DOHH2 (cell line): ENCODE data around the gene ANKRD16.

Source experiments
- H3F3A ChIP-seq: fragments of 200-600 bp; sonication (generic), shearing (Covaris generic); 2 replicates; pipeline ENCODE4 v1.6.0; 2016; ENCODE audit warnings: antibody characterized with exemption, mild to moderate bottlenecking; ENCODE audit not compliant: control insufficient read depth, insufficient read depth
- H3K27ac ChIP-seq: fragments of 200-600 bp; sonication (generic); 2 replicates; pipeline ENCODE4 v1.5.1; 2014; ENCODE audit warnings: low read depth, mild to moderate bottlenecking, low read length, moderate library complexity
- H3K27me3 ChIP-seq: fragments of 200-600 bp; sonication (generic); 2 replicates; pipeline ENCODE4 v1.6.1; 2014; ENCODE audit warnings: mild to moderate bottlenecking, low read length, mixed read lengths; ENCODE audit not compliant: control insufficient read depth
- H3K36me3 ChIP-seq: fragments of 200-600 bp; sonication (generic); 2 replicates; pipeline ENCODE4 v1.6.1; 2014; ENCODE audit warnings: mild to moderate bottlenecking, low read length, moderate library complexity, mixed read lengths; ENCODE audit not compliant: control insufficient read depth
- H3K4me1 ChIP-seq: fragments of 200-600 bp; sonication (generic); 2 replicates; pipeline ENCODE4 v1.6.1; 2014; ENCODE audit warnings: mild to moderate bottlenecking, low read length, mixed read lengths; ENCODE audit not compliant: control insufficient read depth
- H3K4me2 ChIP-seq: fragments of 200-600 bp; sonication (generic); 2 replicates; pipeline ENCODE4 v1.6.0; 2014; ENCODE audit warnings: mild to moderate bottlenecking, low read length, moderate library complexity
- H3K4me3 ChIP-seq: fragments of 200-600 bp; sonication (generic); 2 replicates; pipeline ENCODE4 v1.5.1; 2014; ENCODE audit warnings: mild to moderate bottlenecking, low read length, mixed read lengths
- H3K79me2 ChIP-seq: fragments of 200-600 bp; sonication (generic); 2 replicates; pipeline ENCODE4 v1.6.1; 2014; ENCODE audit warnings: mild to moderate bottlenecking, low read length, mixed read lengths; ENCODE audit not compliant: control insufficient read depth
- H3K9me2 ChIP-seq: fragments of 200-600 bp; sonication (generic); replicated peaks from 2 replicates; pipeline ENCODE4 v1.6.1; 2014; ENCODE audit warnings: mild to moderate bottlenecking, low read length, mixed read lengths; ENCODE audit not compliant: control insufficient read depth
- H3K9me3 ChIP-seq: fragments of 200-600 bp; sonication (generic); 2 replicates; pipeline ENCODE4 v1.6.1; 2014; ENCODE audit warnings: antibody characterized with exemption, low read length, mixed read lengths; ENCODE audit not compliant: control insufficient read depth, insufficient read depth
- H4K20me1 ChIP-seq: fragments of 200-600 bp; sonication (generic); 2 replicates; pipeline ENCODE4 v1.6.0; 2014; ENCODE audit warnings: low read depth, mild to moderate bottlenecking, antibody characterized with exemption, low read length, moderate library complexity; ENCODE audit not compliant: control insufficient read depth, insufficient read depth
- CTCF ChIP-seq: fragments of 200-600 bp; sonication (generic); IDR thresholded peaks from one replicate; pipeline ENCODE4 v1.5.1; 2014; ENCODE audit warnings: antibody characterized with exemption, mild to moderate bottlenecking, low read depth, low read length; ENCODE audit not compliant: poor library complexity, severe bottlenecking
- EZH2phosphoT487 ChIP-seq: fragments of 200-600 bp; sonication (generic); IDR thresholded peaks from 2 replicates; pipeline ENCODE4 v1.6.1; 2017; ENCODE audit warnings: borderline replicate concordance, mild to moderate bottlenecking, antibody characterized with exemption, low read length, moderate library complexity, mixed read lengths

The ANKRD16 gene

GRCh38 chr10:5844345-5845055 is 45.2 kb downstream of the ANKRD16 start:
- Histone ChIP-seq H3K79me2 (0 out of 2 replicates have a peak, but pooled peaks cover 4% of the 10 kb centered on the region), H3K9me2 (no peaks in the 10 kb centered on the region), H3K36me3 (no peaks in the 10 kb centered on the region), H4K20me1 (no peaks in the 10 kb centered on the region), H3K27ac (peak overlapping the region; percentile 95), H3K4me3 (peak overlapping the region; percentile 72), H3K9me3 (no peaks in the 10 kb centered on the region), H3K27me3 (no peaks in the 10 kb centered on the region), H3F3A (peaks cover 45% of the 10 kb centered on the region), H3K4me1 (peaks cover 70% of the 10 kb centered on the region), H3K4me2 (peak overlapping the region; percentile 93)
- TF ChIP-seq CTCF (no peak), EZH2phosphoT487 (no peak)

- H3K27ac ChIP-seq, result peak overlapping the region; percentile 95
- H3K27me3 ChIP-seq, result no peaks in the 10 kb centered on the region
- no peaks in the 10 kb centered on the region for H3K9me2 ChIP-seq
- TF ChIP-seq EZH2phosphoT487 (no peak), CTCF (no peak)
- no peaks in the 10 kb centered on the region for H4K20me1 ChIP-seq
- H3K9me3 ChIP-seq, result no peaks in the 10 kb centered on the region
- H3K4me1 ChIP-seq, result peaks cover 77% of the 10 kb centered on the region
- H3K4me3 ChIP-seq, result peak overlapping the region; percentile 72
- H3F3A ChIP-seq, result peaks cover 45% of the 10 kb centered on the region
- peak overlapping the region; percentile 93 for H3K4me2 ChIP-seq
- H3K36me3 ChIP-seq, result no peaks in the 10 kb centered on the region
- H3K79me2 ChIP-seq, result 0 out of 2 replicates have a peak, but pooled peaks cover 4% of the 10 kb centered on the region
Observed at GRCh38 chr10:5843686-5844344, 45.9 kb downstream of the ANKRD16 start.

DNA sequence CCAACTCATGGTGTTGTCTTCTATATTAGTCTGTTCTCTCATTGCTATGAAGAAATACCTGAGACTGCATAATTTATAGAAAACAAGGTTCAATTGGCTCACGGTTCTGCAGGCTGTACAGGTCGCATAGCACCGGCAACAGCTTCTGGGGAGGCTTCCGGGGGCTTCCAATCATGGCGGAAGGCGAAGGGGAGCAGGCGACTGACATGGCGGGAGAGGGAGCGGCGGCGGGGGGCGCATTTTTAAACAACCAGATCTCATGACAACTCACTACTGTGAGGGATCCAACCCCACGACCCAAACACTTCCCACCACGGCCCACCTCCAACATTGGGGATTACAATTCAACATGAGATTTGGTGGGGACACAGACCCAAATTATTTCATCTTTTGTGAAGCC is 47.7 kb downstream of the ANKRD16 start:
- Histone ChIP-seq H3K27me3 (no peaks in the 10 kb centered on the region), H3K4me3 (peak overlapping the region; percentile 72), H3K79me2 (0 out of 2 replicates have a peak, but pooled peaks cover 4% of the 10 kb centered on the region), H3K4me2 (peak overlapping the region; percentile 88), H3K9me2 (no peaks in the 10 kb centered on the region), H3K36me3 (no peaks in the 10 kb centered on the region), H4K20me1 (no peaks in the 10 kb centered on the region), H3F3A (peaks cover 45% of the 10 kb centered on the region), H3K9me3 (no peaks in the 10 kb centered on the region), H3K4me1 (peaks cover 84% of the 10 kb centered on the region), H3K27ac (peak overlapping the region; percentile 98)
- TF ChIP-seq EZH2phosphoT487 (no peak), CTCF (no peak)
